Adrenal gland (tissue), 12 donors: ENCODE results near the gene EIF4G2. TPM values are rescaled to one million over a fixed set of nuclear protein-coding genes. Genes with fewer than 3 reads are reported as not detected.

Experiments
- DNase-seq, 7 donors: peaks; one replicate each; pipeline ENCODE4 v3.0.0-alpha.2; 2019 to 2020
- H3K27ac ChIP-seq, 5 donors: fragments of 200-600 bp; sonication (generic) in 4 of 5; 1 replicate in 3 of 5; 2 replicates in 2 of 5; pipeline versions ENCODE4 v1.5.1 to v1.8.0; 2016 to 2020; ENCODE audit warnings: mild to moderate bottlenecking in 1 of 5
- H3K27me3 ChIP-seq: fragments of 200-600 bp; 2 replicates; pipeline ENCODE4 v1.8.0; 2021
- H3K36me3 ChIP-seq, 2 donors: fragments of 200-600 bp; replicated peaks in 1 of 2; 1 replicate in 1 of 2; 2 replicates in 1 of 2; pipeline versions ENCODE4 v1.5.1 to v1.8.0; 2018 to 2022
- H3K4me1 ChIP-seq, 2 donors: fragments of 200-600 bp; replicated peaks in 1 of 2; 1 replicate in 1 of 2; 2 replicates in 1 of 2; pipeline versions ENCODE4 v1.5.1 to v1.8.0; 2018 to 2021
- H3K4me3 ChIP-seq, 4 donors: fragments of 200-600 bp; sonication (generic) in 3 of 4; one replicate each; pipeline ENCODE4 v1.5.1; 2016 to 2018
- H3K9me3 ChIP-seq, 3 donors: fragments of 200-600 bp; sonication (generic) in 1 of 3; replicated peaks in 1 of 3; 1 replicate in 2 of 3; 2 replicates in 1 of 3; pipeline versions ENCODE4 v1.5.1 to v1.8.0; 2016 to 2021
- CTCF ChIP-seq, 6 experiments: fragments of 450-650 bp in 4 of 6; fragments of 200-600 bp in 2 of 6; sonication (generic) in 1 of 6; IDR thresholded peaks; 1 replicate in 5 of 6; 2 replicates in 1 of 6; pipeline versions ENCODE4 v1.5.1 to v1.8.0; 2016 to 2021; ENCODE audit warnings: antibody characterized with exemption in 6 of 6, mild to moderate bottlenecking in 2 of 6, moderate library complexity in 1 of 6
- POLR2A ChIP-seq, 2 donors: fragments of 450-650 bp; IDR thresholded peaks; one replicate each; pipeline ENCODE4 v1.6.1; 2017; ENCODE audit warnings: antibody characterized with exemption in 2 of 2, mild to moderate bottlenecking in 2 of 2, moderate library complexity in 1 of 2
- WGBS, 4 donors: extraction: QIAGEN DNeasy Blood & Tissue Kit in 2 of 4; methylation state at CpG; one replicate each; pipeline versions ENCODE4 v1.1.5 to v1.1.7; 2013 to 2017; 5-methylcytosine and 5-hydroxymethylcytosine counted together
- intact Hi-C, 2 donors: fragments of 100-400 bp; cut with DNase I; formaldehyde crosslinking; loops; one replicate each; pipeline versions ENCODE4 v1.14.1 to v1.15.0; 2022 to 2023
- polyA plus RNA-seq, 3 donors: library from polyadenylated mRNA; stranded (reverse); fragments of 200-250 nt in 2 of 3; fragments of 350-450 nt in 1 of 3; fragmentation: Illumina TruSeq in 1 of 3; extraction: RNeasy Lipid Tissue Mini Kit (QIAGEN cat#74804) in 1 of 3; gene quantifications; one replicate each; pipeline ENCODE4 v1.2.3, GENCODE V29; 2013 to 2014
- total RNA-seq, 9 donors: library from RNA; depleted of rRNA in 4 of 9; stranded (reverse); fragments of >200 nt in 4 of 9; fragments of 120-200 nt in 1 of 9; fragmentation: NEBNext Ultra II Directional in 1 of 9; extraction: Animal tissue kit (Norgen Biotek cat#: 25700) in 1 of 9; gene quantifications; one replicate each; pipeline versions ENCODE4 v1.1.0 to v1.2.4, GENCODE V29; 2013 to 2023
- donor health status: healthy with polysubstance abuse.
- donor health status: Bipolar disorder and iron deficiency.
- donor health status: DM: yes; HTN: yes; CAD: no.
- donor health status: DM: no; HTN: no; CAD: no.
- donor health status: DM: no; HTN: no; CAD: no.
- donor health status: DM: yes; HTN: yes; CAD: no.

The EIF4G2 gene
- total and polyA plus RNA-seq, 12 donors = 114 to 1,085 (median 531) TPM

- TF ChIP-seq CTCF (IDR thresholded peaks at IDR 0.05) (no peak), POLR2A (IDR thresholded peaks at IDR 0.05) (no peak)
- H3K27me3 ChIP-seq = no peaks in the 10 kb centered on the region
- DNase-seq = no peak
- WGBS, 4 donors = 72 to 81% (median 76%) methylated on average over 3 of the region's 3 CpGs
- intact Hi-C loops = loop anchor here in 1 of 2 donors (10.0 kb wide), 1 partner anchor 227 kb away; no protein-coding TSS in a partner anchor
- peaks cover 0 to 68% of the 10 kb centered on the region in 2 donors for H3K36me3 ChIP-seq
- H3K4me3 ChIP-seq = no peak overlapping the region
- H3K4me1 ChIP-seq = peaks cover 0 to 2% of the 10 kb centered on the region in 2 donors
- H3K27ac ChIP-seq = no peak overlapping the region
- H3K9me3 ChIP-seq = no peaks in the 10 kb centered on the region
Observed at GRCh38 chr11:10797531-10797930, 11.2 kb downstream of the EIF4G2 start.

- intact Hi-C loops = loop anchor here in 1 of 2 donors (10.0 kb wide), 1 partner anchor 228 kb away; no protein-coding TSS in a partner anchor
- DNase-seq = no peak
- H3K4me3 ChIP-seq = no peak overlapping the region
- H3K36me3 ChIP-seq = peaks cover 0 to 63% of the 10 kb centered on the region in 2 donors
- H3K9me3 ChIP-seq = no peaks in the 10 kb centered on the region
- WGBS, 4 donors = 85 to 89% (median 86%) methylated on average over 2 of the region's 2 CpGs
- TF ChIP-seq POLR2A (IDR thresholded peaks at IDR 0.05) = no peak
- TF ChIP-seq CTCF (IDR thresholded peaks at IDR 0.05) = no peak
- no peaks in the 10 kb centered on the region for H3K27me3 ChIP-seq
- peaks cover 0 to 3% of the 10 kb centered on the region in 2 donors for H3K4me1 ChIP-seq
- no peak overlapping the region for H3K27ac ChIP-seq
Observed at GRCh38 chr11:10797001-10797400, 11.7 kb downstream of the EIF4G2 start.

GRCh38 chr11:10796191-10796590, 12.5 kb downstream of the EIF4G2 start:
- Histone ChIP-seq H3K36me3 (peaks cover 0 to 55% of the 10 kb centered on the region in 2 donors), H3K4me3 (no peak overlapping the region), H3K27me3 (no peaks in the 10 kb centered on the region), H3K27ac (no peak overlapping the region), H3K9me3 (no peaks in the 10 kb centered on the region), H3K4me1 (peaks cover 0 to 3% of the 10 kb centered on the region in 2 donors)
- intact Hi-C loops = loop anchor here in 1 of 2 donors (10.0 kb wide), 1 partner anchor 229 kb away; no protein-coding TSS in a partner anchor
- no peak for DNase-seq
- WGBS, 4 donors = 72 to 92% (median 75%) methylated on average over 2 of the region's 2 CpGs
- TF ChIP-seq CTCF (IDR thresholded peaks at IDR 0.05) (no peak), POLR2A (IDR thresholded peaks at IDR 0.05) (no peak)

- WGBS, 4 donors = 70 to 76% (median 72%) methylated on average over 11 of the region's 11 CpGs
- no peak for TF ChIP-seq CTCF (IDR thresholded peaks at IDR 0.05)
- TF ChIP-seq POLR2A (IDR thresholded peaks at IDR 0.05) = no peak
- Histone ChIP-seq H3K4me3 (no peak overlapping the region), H3K4me1 (peaks cover 0 to 3% of the 10 kb centered on the region in 2 donors), H3K27me3 (no peaks in the 10 kb centered on the region), H3K36me3 (peaks cover 0 to 29% of the 10 kb centered on the region in 2 donors), H3K9me3 (no peaks in the 10 kb centered on the region), H3K27ac (no peak overlapping the region)
- intact Hi-C loops = loop anchor here (5.0 to 10.0 kb wide), 2 partner anchors 229 to 231 kb away; no protein-coding TSS in a partner anchor
- DNase-seq = no peak
Observed at GRCh38 chr11:10793470-10794255, 15.1 kb downstream of the EIF4G2 start.
